ENCODE results near the gene REP15.

REP15 gene

GRCh38 chr12:27685274-27685673 lies 11.0 kb upstream of the REP15 start:
- no peaks in the 10 kb centered on the region for H3K9me3 Mint-ChIP-seq
- no peaks in the 10 kb centered on the region for H3K27me3 Mint-ChIP-seq
- DNase-seq, result no peak
- H3K36me3 Mint-ChIP-seq (ENCODE audit: low read depth), result no peaks in the 10 kb centered on the region
- H3K27ac Mint-ChIP-seq, result no peak overlapping the region
- H3K4me1 Mint-ChIP-seq (ENCODE audit: low read depth), result no peaks in the 10 kb centered on the region
- H3K4me3 Mint-ChIP-seq, result no peak overlapping the region

GRCh38 chr12:27686147-27686546 lies 10.1 kb upstream of the REP15 start:
- H3K9me3 Mint-ChIP-seq, result no peaks in the 10 kb centered on the region
- no peak overlapping the region for H3K4me3 Mint-ChIP-seq
- no peaks in the 10 kb centered on the region for H3K4me1 Mint-ChIP-seq (ENCODE audit: low read depth)
- DNase-seq, result no peak
- no peak overlapping the region for H3K27ac Mint-ChIP-seq
- no peaks in the 10 kb centered on the region for H3K27me3 Mint-ChIP-seq
- no peaks in the 10 kb centered on the region for H3K36me3 Mint-ChIP-seq (ENCODE audit: low read depth)

GRCh38 chr12:27688671-27689070 lies 7.6 kb upstream of the REP15 start:
- Mint-ChIP-seq H3K9me3 (no peaks in the 10 kb centered on the region), H3K4me3 (no peak overlapping the region), H3K36me3 (ENCODE audit: low read depth) (peaks cover 1% of the 10 kb centered on the region), H3K27me3 (no peaks in the 10 kb centered on the region), H3K27ac (no peak overlapping the region), H3K4me1 (ENCODE audit: low read depth) (no peaks in the 10 kb centered on the region)
- no peak for DNase-seq

- Mint-ChIP-seq H3K36me3 (ENCODE audit: low read depth) (peaks cover 1% of the 10 kb centered on the region), H3K4me1 (ENCODE audit: low read depth) (no peaks in the 10 kb centered on the region), H3K27ac (no peak overlapping the region), H3K9me3 (no peaks in the 10 kb centered on the region), H3K27me3 (no peaks in the 10 kb centered on the region), H3K4me3 (no peak overlapping the region)
- DNase-seq, result no peak
Observed at GRCh38 chr12:27689558-27690180, 6.6 kb upstream of the REP15 start.

GRCh38 chr12:27693403-27693802 lies 2.8 kb upstream of the REP15 start:
- Mint-ChIP-seq H3K27me3 (no peaks in the 10 kb centered on the region), H3K36me3 (ENCODE audit: low read depth) (peaks cover 1% of the 10 kb centered on the region), H3K4me3 (no peak overlapping the region), H3K9me3 (no peaks in the 10 kb centered on the region), H3K4me1 (ENCODE audit: low read depth) (no peaks in the 10 kb centered on the region), H3K27ac (no peak overlapping the region)
- DNase-seq, result no peak

- Mint-ChIP-seq H3K27ac (no peak overlapping the region), H3K4me1 (ENCODE audit: low read depth) (no peaks in the 10 kb centered on the region), H3K27me3 (no peaks in the 10 kb centered on the region), H3K4me3 (no peak overlapping the region), H3K36me3 (ENCODE audit: low read depth) (peaks cover 1% of the 10 kb centered on the region), H3K9me3 (no peaks in the 10 kb centered on the region)
- no peak for DNase-seq
Observed at GRCh38 chr12:27695556-27696292, 523 bp upstream of the REP15 start.

- Mint-ChIP-seq H3K4me1 (ENCODE audit: low read depth) (no peaks in the 10 kb centered on the region), H3K27ac (no peak overlapping the region), H3K9me3 (no peaks in the 10 kb centered on the region), H3K4me3 (no peak overlapping the region), H3K36me3 (ENCODE audit: low read depth) (no peaks in the 10 kb centered on the region), H3K27me3 (no peaks in the 10 kb centered on the region)
- no peak for DNase-seq
Observed at GRCh38 chr12:27696864-27697564, 767 bp downstream of the REP15 start.

GRCh38 chr12:27703720-27704452 lies 7.6 kb downstream of the REP15 start:
- H3K27me3 Mint-ChIP-seq, result no peaks in the 10 kb centered on the region
- H3K36me3 Mint-ChIP-seq (ENCODE audit: low read depth), result no peaks in the 10 kb centered on the region
- DNase-seq, result peak; percentile 58
- H3K27ac Mint-ChIP-seq, result no peak overlapping the region
- no peaks in the 10 kb centered on the region for H3K9me3 Mint-ChIP-seq
- no peak overlapping the region for H3K4me3 Mint-ChIP-seq
- no peaks in the 10 kb centered on the region for H3K4me1 Mint-ChIP-seq (ENCODE audit: low read depth)

GRCh38 chr12:27705263-27705662 lies 9.0 kb downstream of the REP15 start:
- Mint-ChIP-seq H3K4me3 (no peak overlapping the region), H3K4me1 (ENCODE audit: low read depth) (peaks cover 3% of the 10 kb centered on the region), H3K27me3 (no peaks in the 10 kb centered on the region), H3K9me3 (no peaks in the 10 kb centered on the region), H3K27ac (no peak overlapping the region), H3K36me3 (ENCODE audit: low read depth) (peaks cover under 1% of the 10 kb centered on the region)
- no peak for DNase-seq

- Mint-ChIP-seq H3K9me3 (no peaks in the 10 kb centered on the region), H3K27me3 (no peaks in the 10 kb centered on the region), H3K36me3 (ENCODE audit: low read depth) (peaks cover 17% of the 10 kb centered on the region), H3K4me1 (ENCODE audit: low read depth) (peaks cover 10% of the 10 kb centered on the region), H3K4me3 (no peak overlapping the region), H3K27ac (no peak overlapping the region)
- no peak for DNase-seq
Observed at GRCh38 chr12:27707216-27707615, 11.0 kb downstream of the REP15 start.

GRCh38 chr12:27709212-27709931 lies 13.1 kb downstream of the REP15 start:
- Mint-ChIP-seq H3K4me1 (ENCODE audit: low read depth) (peaks cover 22% of the 10 kb centered on the region), H3K27ac (no peak overlapping the region), H3K4me3 (peak overlapping the region; percentile 92), H3K9me3 (no peaks in the 10 kb centered on the region), H3K27me3 (no peaks in the 10 kb centered on the region), H3K36me3 (ENCODE audit: low read depth) (peaks cover 36% of the 10 kb centered on the region)
- DNase-seq, result no peak

- Mint-ChIP-seq H3K4me1 (ENCODE audit: low read depth) (peaks cover 26% of the 10 kb centered on the region), H3K27ac (peak overlapping the region; percentile 96), H3K27me3 (no peaks in the 10 kb centered on the region), H3K4me3 (peak overlapping the region; percentile 92), H3K36me3 (ENCODE audit: low read depth) (peaks cover 41% of the 10 kb centered on the region), H3K9me3 (no peaks in the 10 kb centered on the region)
- peak; percentile 43 for DNase-seq
Observed at GRCh38 chr12:27709932-27710591, 13.8 kb downstream of the REP15 start.

GRCh38 chr12:27710592-27711316 lies 14.5 kb downstream of the REP15 start, which contains the start of gene MRPS35:
TSS of gene MRPS35 (plus strand) at chr12:27710832. CDS start at chr12:27710844, 12 bp downstream.
- H3K27ac Mint-ChIP-seq, result peak within 1 kb of the TSS; percentile 96
- H3K27me3 Mint-ChIP-seq, result no peaks in the 10 kb centered on the region
- H3K4me1 Mint-ChIP-seq (ENCODE audit: low read depth), result peaks cover 26% of the 10 kb centered on the region
- H3K4me3 Mint-ChIP-seq, result peak within 1 kb of the TSS; percentile 92
- peak; percentile 95 for DNase-seq
- H3K36me3 Mint-ChIP-seq (ENCODE audit: low read depth), result peaks cover 46% of the 10 kb centered on the region
- H3K9me3 Mint-ChIP-seq, result no peaks in the 10 kb centered on the region

Data from activated T-cell treated with anti-CD3 and anti-CD28 coated beads, Interleukin-2, amount 50 U/mL, for 24 hours (primary cell).